SK-N-SH treated with all-trans-retinoic acid at 6 μM for 48 hours (cell line): Measurements from ENCODE around the gene NDUFS8.

Experiments
- BACH2 ChIP-seq: fragments of 250-450 bp; sonication (Bioruptor Pico); IDR thresholded peaks from 2 replicates; pipeline ENCODE4 v1.9.0; 2021; ENCODE audit warnings: mild to moderate bottlenecking, borderline replicate concordance
- TOX ChIP-seq: fragments of 250-450 bp; sonication (Bioruptor Pico); IDR thresholded peaks from 2 replicates; pipeline ENCODE4 v1.8.0; 2021; ENCODE audit warnings: mild to moderate bottlenecking, moderate library complexity, borderline replicate concordance
- ZFP30 ChIP-seq: fragments of 450-650 bp; formaldehyde crosslinking; IDR thresholded peaks from 2 replicates; pipeline ENCODE4 v1.5.0; 2022; ENCODE audit warnings: mild to moderate bottlenecking, moderate library complexity
- ZNF8 ChIP-seq: fragments of 450-650 bp; formaldehyde crosslinking; IDR thresholded peaks from 2 replicates; pipeline ENCODE4 v1.5.0; 2020; ENCODE audit warnings: mild to moderate bottlenecking, moderate library complexity
- TF ChIP-seq, protein P1 (sequence below): fragments of 250-450 bp; sonication (Bioruptor Pico); IDR thresholded peaks from 2 replicates; pipeline ENCODE4 v1.8.0; 2020; ENCODE audit warnings: mild to moderate bottlenecking, moderate library complexity, borderline replicate concordance
- TF ChIP-seq, protein P2 (sequence below): fragments of 250-450 bp; sonication (Bioruptor Pico); IDR thresholded peaks from 2 replicates; pipeline ENCODE4 v1.5.0; 2020; ENCODE audit warnings: mild to moderate bottlenecking, moderate library complexity
- TF ChIP-seq, protein P3 (sequence below): fragments of 250-450 bp; sonication (Bioruptor Pico); IDR thresholded peaks from 2 replicates; pipeline ENCODE4 v1.5.1; 2021; ENCODE audit warnings: mild to moderate bottlenecking, moderate library complexity

DNA sequence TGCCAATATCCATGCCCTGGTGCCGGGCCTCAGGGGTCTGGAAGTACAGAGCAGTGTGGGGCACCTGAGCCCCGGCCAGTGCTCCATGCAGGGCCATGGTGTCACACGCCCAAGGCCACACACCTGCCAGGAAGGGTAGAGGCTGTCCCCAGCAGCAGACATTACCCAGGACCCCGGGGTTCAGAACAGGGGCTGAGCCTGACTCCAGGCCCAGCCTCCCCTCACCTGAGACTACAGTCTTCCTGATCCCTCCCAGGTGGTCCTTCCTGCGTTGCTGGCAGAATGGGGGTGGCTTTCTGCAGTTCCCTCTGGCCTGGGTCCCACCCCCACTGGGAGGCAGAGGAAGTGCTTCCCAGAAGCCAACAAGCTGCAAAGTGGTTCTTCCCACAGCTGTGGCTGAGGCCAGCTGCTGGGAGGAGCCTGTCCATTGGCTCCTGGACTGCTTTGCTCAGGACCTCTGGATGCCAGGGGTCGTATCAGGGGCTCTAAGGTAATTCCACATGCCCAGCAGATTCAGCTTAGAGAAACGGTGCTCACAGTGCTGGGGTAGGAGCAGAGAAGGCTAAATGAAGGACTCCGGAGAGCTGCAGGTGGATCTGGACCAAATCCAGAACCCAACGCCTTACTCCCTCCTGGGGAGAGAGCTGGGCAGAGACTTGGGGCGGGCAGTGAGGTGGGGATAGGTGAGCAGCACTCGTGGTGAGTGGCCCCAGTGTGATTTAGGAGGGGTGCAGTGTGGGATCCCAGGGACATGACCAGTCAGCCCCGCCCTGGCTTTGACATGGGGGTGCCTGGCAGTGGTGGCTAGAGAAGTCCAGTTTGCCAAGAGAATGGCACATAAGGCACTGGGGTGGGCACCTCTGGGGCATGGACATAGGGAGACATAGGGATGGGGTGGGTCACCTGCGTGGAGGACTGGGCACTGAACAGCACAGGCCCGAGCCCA lies 21.0 kb downstream of the NDUFS8 start:
- TF ChIP-seq, protein P1, sequence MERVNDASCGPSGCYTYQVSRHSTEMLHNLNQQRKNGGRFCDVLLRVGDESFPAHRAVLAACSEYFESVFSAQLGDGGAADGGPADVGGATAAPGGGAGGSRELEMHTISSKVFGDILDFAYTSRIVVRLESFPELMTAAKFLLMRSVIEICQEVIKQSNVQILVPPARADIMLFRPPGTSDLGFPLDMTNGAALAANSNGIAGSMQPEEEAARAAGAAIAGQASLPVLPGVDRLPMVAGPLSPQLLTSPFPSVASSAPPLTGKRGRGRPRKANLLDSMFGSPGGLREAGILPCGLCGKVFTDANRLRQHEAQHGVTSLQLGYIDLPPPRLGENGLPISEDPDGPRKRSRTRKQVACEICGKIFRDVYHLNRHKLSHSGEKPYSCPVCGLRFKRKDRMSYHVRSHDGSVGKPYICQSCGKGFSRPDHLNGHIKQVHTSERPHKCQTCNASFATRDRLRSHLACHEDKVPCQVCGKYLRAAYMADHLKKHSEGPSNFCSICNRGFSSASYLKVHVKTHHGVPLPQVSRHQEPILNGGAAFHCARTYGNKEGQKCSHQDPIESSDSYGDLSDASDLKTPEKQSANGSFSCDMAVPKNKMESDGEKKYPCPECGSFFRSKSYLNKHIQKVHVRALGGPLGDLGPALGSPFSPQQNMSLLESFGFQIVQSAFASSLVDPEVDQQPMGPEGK, result no peak
- TF ChIP-seq, protein P2, sequence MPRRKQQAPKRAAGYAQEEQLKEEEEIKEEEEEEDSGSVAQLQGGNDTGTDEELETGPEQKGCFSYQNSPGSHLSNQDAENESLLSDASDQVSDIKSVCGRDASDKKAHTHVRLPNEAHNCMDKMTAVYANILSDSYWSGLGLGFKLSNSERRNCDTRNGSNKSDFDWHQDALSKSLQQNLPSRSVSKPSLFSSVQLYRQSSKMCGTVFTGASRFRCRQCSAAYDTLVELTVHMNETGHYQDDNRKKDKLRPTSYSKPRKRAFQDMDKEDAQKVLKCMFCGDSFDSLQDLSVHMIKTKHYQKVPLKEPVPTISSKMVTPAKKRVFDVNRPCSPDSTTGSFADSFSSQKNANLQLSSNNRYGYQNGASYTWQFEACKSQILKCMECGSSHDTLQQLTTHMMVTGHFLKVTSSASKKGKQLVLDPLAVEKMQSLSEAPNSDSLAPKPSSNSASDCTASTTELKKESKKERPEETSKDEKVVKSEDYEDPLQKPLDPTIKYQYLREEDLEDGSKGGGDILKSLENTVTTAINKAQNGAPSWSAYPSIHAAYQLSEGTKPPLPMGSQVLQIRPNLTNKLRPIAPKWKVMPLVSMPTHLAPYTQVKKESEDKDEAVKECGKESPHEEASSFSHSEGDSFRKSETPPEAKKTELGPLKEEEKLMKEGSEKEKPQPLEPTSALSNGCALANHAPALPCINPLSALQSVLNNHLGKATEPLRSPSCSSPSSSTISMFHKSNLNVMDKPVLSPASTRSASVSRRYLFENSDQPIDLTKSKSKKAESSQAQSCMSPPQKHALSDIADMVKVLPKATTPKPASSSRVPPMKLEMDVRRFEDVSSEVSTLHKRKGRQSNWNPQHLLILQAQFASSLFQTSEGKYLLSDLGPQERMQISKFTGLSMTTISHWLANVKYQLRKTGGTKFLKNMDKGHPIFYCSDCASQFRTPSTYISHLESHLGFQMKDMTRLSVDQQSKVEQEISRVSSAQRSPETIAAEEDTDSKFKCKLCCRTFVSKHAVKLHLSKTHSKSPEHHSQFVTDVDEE (CRISPR knock-in tag), result no peak
- TF ChIP-seq TOX (no peak), ZNF8 (CRISPR knock-in tag) (no peak), ZFP30 (no peak), BACH2 (CRISPR knock-in tag) (no peak)
- TF ChIP-seq, protein P3, sequence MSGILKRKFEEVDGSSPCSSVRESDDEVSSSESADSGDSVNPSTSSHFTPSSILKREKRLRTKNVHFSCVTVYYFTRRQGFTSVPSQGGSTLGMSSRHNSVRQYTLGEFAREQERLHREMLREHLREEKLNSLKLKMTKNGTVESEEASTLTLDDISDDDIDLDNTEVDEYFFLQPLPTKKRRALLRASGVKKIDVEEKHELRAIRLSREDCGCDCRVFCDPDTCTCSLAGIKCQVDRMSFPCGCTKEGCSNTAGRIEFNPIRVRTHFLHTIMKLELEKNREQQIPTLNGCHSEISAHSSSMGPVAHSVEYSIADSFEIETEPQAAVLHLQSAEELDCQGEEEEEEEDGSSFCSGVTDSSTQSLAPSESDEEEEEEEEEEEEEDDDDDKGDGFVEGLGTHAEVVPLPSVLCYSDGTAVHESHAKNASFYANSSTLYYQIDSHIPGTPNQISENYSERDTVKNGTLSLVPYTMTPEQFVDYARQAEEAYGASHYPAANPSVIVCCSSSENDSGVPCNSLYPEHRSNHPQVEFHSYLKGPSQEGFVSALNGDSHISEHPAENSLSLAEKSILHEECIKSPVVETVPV (CRISPR knock-in tag), result no peak
